PC-9 (cell line): ENCODE data around the gene CSNK2A2. TPM values are rescaled to one million over a fixed set of nuclear protein-coding genes. Genes with fewer than 3 reads are reported as not detected.

Experiments used
- BruUV-seq: library from RNA; stranded (reverse); fragments of 400-500 nt; replicated peaks from 2 replicates; lab custom pipeline; 2021; lab: Mats Ljungman, UMichigan
- CTCF ChIA-PET: fragments of 300-600 bp; sonication (Branson Sonifier 250); formaldehyde crosslinking; loops from one replicate; lab custom pipeline; 2022; ENCODE audit warnings: antibody characterized with exemption; lab: Charles Lee
- POLR2A ChIA-PET: fragments of 300-600 bp; sonication (Branson Sonifier 250); formaldehyde crosslinking; loops from one replicate; lab custom pipeline; 2022; ENCODE audit warnings: antibody characterized with exemption; ENCODE audit not compliant: unreplicated experiment; lab: Charles Lee
- DNase-seq, 2 experiments: peaks; one replicate each; pipeline versions ENCODE4 v3.0.0 to v3.0.0-alpha.2; 2015 to 2022; ENCODE audit warnings: mixed read lengths in 1 of 2
- H2AFZ ChIP-seq: fragments of 200-600 bp; sonication (generic); 2 replicates; pipeline ENCODE4 v1.8.1; 2017; ENCODE audit warnings: antibody characterized with exemption
- H3F3A ChIP-seq: fragments of 200-600 bp; sonication (generic); 2 replicates; pipeline ENCODE4 v1.8.1; 2017; ENCODE audit warnings: antibody characterized with exemption, mild to moderate bottlenecking, low read depth; ENCODE audit not compliant: insufficient read depth
- H3K27ac ChIP-seq: fragments of 200-600 bp; sonication (generic); 2 replicates; pipeline ENCODE4 v1.6.1; 2016; ENCODE audit warnings: mixed run types
- H3K27me3 ChIP-seq: fragments of 200-600 bp; sonication (generic); 2 replicates; pipeline ENCODE4 v1.6.1; 2016; ENCODE audit warnings: low read depth, mixed run types; ENCODE audit not compliant: insufficient read depth
- H3K36me3 ChIP-seq: fragments of 200-600 bp; sonication (generic); 2 replicates; pipeline ENCODE4 v1.6.1; 2016; ENCODE audit warnings: low read depth, mixed run types
- H3K4me1 ChIP-seq: fragments of 200-600 bp; sonication (generic); replicated peaks from 2 replicates; pipeline ENCODE4 v1.6.1; 2016; ENCODE audit warnings: mixed run types; ENCODE audit not compliant: insufficient read depth
- H3K4me2 ChIP-seq: fragments of 200-600 bp; sonication (generic); 2 replicates; pipeline ENCODE4 v1.6.1; 2017; ENCODE audit warnings: mixed run types
- H3K4me3 ChIP-seq: fragments of 200-600 bp; sonication (generic); 2 replicates; pipeline ENCODE4 v1.6.1; 2016; ENCODE audit warnings: mixed run types
- H3K79me2 ChIP-seq: fragments of 200-600 bp; sonication (generic); 2 replicates; pipeline ENCODE4 v1.6.1; 2017; ENCODE audit warnings: low read depth, mixed run types
- H3K9me2 ChIP-seq: fragments of 200-600 bp; sonication (generic); 2 replicates; pipeline ENCODE4 v1.8.1; 2017; ENCODE audit warnings: mild to moderate bottlenecking; ENCODE audit not compliant: insufficient read depth
- H3K9me3 ChIP-seq: fragments of 200-600 bp; sonication (generic); 2 replicates; pipeline ENCODE4 v1.8.1; 2016; ENCODE audit warnings: low read depth; ENCODE audit not compliant: insufficient read depth
- H4K20me1 ChIP-seq: fragments of 200-600 bp; sonication (generic); 2 replicates; pipeline ENCODE4 v1.8.1; 2017; ENCODE audit not compliant: insufficient read depth
- EZH2 ChIP-seq: fragments of 200-600 bp; sonication (generic); IDR thresholded peaks from 2 replicates; pipeline ENCODE4 v1.8.0; 2017; ENCODE audit warnings: antibody characterized with exemption, low read depth
- intact Hi-C: fragments of 100-400 bp; cut with micrococcal nuclease; formaldehyde crosslinking; loops from one replicate; pipeline ENCODE4 v1.10.0; 2022; ENCODE audit not compliant: unreplicated experiment
- total RNA-seq: library from RNA; stranded (reverse); gene quantifications from 2 replicates; pipeline ENCODE4 v1.2.3, GENCODE V29; 2021
- TF ChIP-seq, protein P1 (sequence below): fragments of 200-600 bp; sonication (generic); conservative IDR thresholded peaks from 2 replicates; pipeline ENCODE4 v1.6.1; 2017; ENCODE audit warnings: mixed run types, antibody characterized with exemption, mild to moderate bottlenecking, moderate library complexity

Gene CSNK2A2
- total RNA-seq, 1 experiment from 2014 or later = 100 TPM

GRCh38 chr16:58116081-58116480, 81.8 kb downstream of the CSNK2A2 start:
- no peak overlapping the region for H3K4me2 ChIP-seq
- peaks cover 18% of the 10 kb centered on the region for H4K20me1 ChIP-seq
- intact Hi-C loops = no loop called here
- ChIA-PET POLR2A (no interaction called here), CTCF (no interaction called here)
- no peaks in the 10 kb centered on the region for H3K9me2 ChIP-seq
- H3K36me3 ChIP-seq = peaks cover 24% of the 10 kb centered on the region; the same call in 1 of the 2 replicates
- DNase-seq = no peak
- H3K27me3 ChIP-seq = no peaks in the 10 kb centered on the region
- H3K27ac ChIP-seq = no peak overlapping the region
- H3K9me3 ChIP-seq = no peaks in the 10 kb centered on the region
- no peak overlapping the region for H2AFZ ChIP-seq
- no TSS peak for BruUV-seq
- H3F3A ChIP-seq = no peaks in the 10 kb centered on the region; the same call in none of the 2 replicates
- H3K79me2 ChIP-seq = peaks cover 40% of the 10 kb centered on the region
- peaks cover 4% of the 10 kb centered on the region; the same call in 1 of the 2 replicates for H3K4me1 ChIP-seq
- no peak overlapping the region for H3K4me3 ChIP-seq
- TF ChIP-seq, protein P1, sequence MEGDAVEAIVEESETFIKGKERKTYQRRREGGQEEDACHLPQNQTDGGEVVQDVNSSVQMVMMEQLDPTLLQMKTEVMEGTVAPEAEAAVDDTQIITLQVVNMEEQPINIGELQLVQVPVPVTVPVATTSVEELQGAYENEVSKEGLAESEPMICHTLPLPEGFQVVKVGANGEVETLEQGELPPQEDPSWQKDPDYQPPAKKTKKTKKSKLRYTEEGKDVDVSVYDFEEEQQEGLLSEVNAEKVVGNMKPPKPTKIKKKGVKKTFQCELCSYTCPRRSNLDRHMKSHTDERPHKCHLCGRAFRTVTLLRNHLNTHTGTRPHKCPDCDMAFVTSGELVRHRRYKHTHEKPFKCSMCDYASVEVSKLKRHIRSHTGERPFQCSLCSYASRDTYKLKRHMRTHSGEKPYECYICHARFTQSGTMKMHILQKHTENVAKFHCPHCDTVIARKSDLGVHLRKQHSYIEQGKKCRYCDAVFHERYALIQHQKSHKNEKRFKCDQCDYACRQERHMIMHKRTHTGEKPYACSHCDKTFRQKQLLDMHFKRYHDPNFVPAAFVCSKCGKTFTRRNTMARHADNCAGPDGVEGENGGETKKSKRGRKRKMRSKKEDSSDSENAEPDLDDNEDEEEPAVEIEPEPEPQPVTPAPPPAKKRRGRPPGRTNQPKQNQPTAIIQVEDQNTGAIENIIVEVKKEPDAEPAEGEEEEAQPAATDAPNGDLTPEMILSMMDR = no peak
- no peak for TF ChIP-seq EZH2

- no peak overlapping the region for H3K27ac ChIP-seq
- H3K79me2 ChIP-seq = peaks cover 31% of the 10 kb centered on the region
- H4K20me1 ChIP-seq = peaks cover 9% of the 10 kb centered on the region
- H3K27me3 ChIP-seq = no peaks in the 10 kb centered on the region
- H3K4me3 ChIP-seq = no peak overlapping the region
- H3K9me3 ChIP-seq = no peaks in the 10 kb centered on the region
- no peaks in the 10 kb centered on the region; the same call in none of the 2 replicates for H3F3A ChIP-seq
- CTCF ChIA-PET = no interaction called here
- no peaks in the 10 kb centered on the region for H3K9me2 ChIP-seq
- no peak for TF ChIP-seq EZH2
- TF ChIP-seq, protein P1 = no peak
- H2AFZ ChIP-seq = no peak overlapping the region
- no peaks in the 10 kb centered on the region for H3K4me1 ChIP-seq
- no peak for DNase-seq
- intact Hi-C loops = no loop called here
- no peak overlapping the region for H3K4me2 ChIP-seq
- H3K36me3 ChIP-seq = peaks cover 24% of the 10 kb centered on the region; the same call in 1 of the 2 replicates
- BruUV-seq = no TSS peak
- POLR2A ChIA-PET = no interaction called here
Observed at GRCh38 chr16:58114827-58115825, 82.8 kb downstream of the CSNK2A2 start.

- H3K4me3 ChIP-seq = no peak overlapping the region
- H3K4me2 ChIP-seq = no peak overlapping the region
- H3K4me1 ChIP-seq = no peaks in the 10 kb centered on the region
- no TSS peak for BruUV-seq
- H3K27me3 ChIP-seq = no peaks in the 10 kb centered on the region
- TF ChIP-seq, protein P1 = no peak
- TF ChIP-seq EZH2 = no peak
- no peaks in the 10 kb centered on the region for H3K9me2 ChIP-seq
- no peak for DNase-seq
- H4K20me1 ChIP-seq = no peaks in the 10 kb centered on the region
- ChIA-PET CTCF (no interaction called here), POLR2A (no interaction called here)
- peaks cover 22% of the 10 kb centered on the region; the same call in 1 of the 2 replicates for H3K36me3 ChIP-seq
- H2AFZ ChIP-seq = no peak overlapping the region
- H3K9me3 ChIP-seq = no peaks in the 10 kb centered on the region
- intact Hi-C loops = no loop called here
- no peaks in the 10 kb centered on the region for H3K79me2 ChIP-seq
- H3K27ac ChIP-seq = no peak overlapping the region
- no peaks in the 10 kb centered on the region; the same call in none of the 2 replicates for H3F3A ChIP-seq
Observed at GRCh38 chr16:58111302-58111627, 86.6 kb downstream of the CSNK2A2 start.
